WTC11 (cell line): ENCODE measurements around the gene HYI. TPM values are rescaled to one million over a fixed set of nuclear protein-coding genes. Genes with fewer than 3 reads are reported as not detected.

Experiments used
- ATAC-seq: fragments of 200-7000 bp; cut with Tn5 transposase; 2 replicates; pipeline ENCODE4 v1.10.0; 2021; ENCODE audit warnings: mild to moderate bottlenecking, moderate library complexity
- CTCF ChIA-PET: fragments of 300-600 bp; sonication (Branson Sonifier 250); formaldehyde crosslinking; loops from one replicate; lab custom pipeline; 2021; ENCODE audit warnings: antibody characterized with exemption; lab: Charles Lee
- POLR2A ChIA-PET: fragments of 350-600 bp; sonication (Branson Sonifier 250); formaldehyde crosslinking; loops from one replicate; lab custom pipeline; 2021; ENCODE audit warnings: antibody characterized with exemption; lab: Charles Lee
- DNase-seq: peaks from one replicate; pipeline ENCODE4 v3.0.0; 2021; ENCODE audit warnings: low spot score
- H3K27ac Mint-ChIP-seq: 2 replicates; pipeline ENCODE4 v1.8.0; 2021; ENCODE audit warnings: mixed read lengths
- H3K27me3 Mint-ChIP-seq: 2 replicates; pipeline ENCODE4 v1.8.0; 2021; ENCODE audit warnings: low read depth, mild to moderate bottlenecking, moderate library complexity, mixed read lengths
- H3K36me3 Mint-ChIP-seq: 2 replicates; pipeline ENCODE4 v1.8.0; 2021; ENCODE audit warnings: mixed read lengths
- H3K4me1 Mint-ChIP-seq: 2 replicates; pipeline ENCODE4 v1.8.0; 2022; ENCODE audit warnings: mixed read lengths
- H3K4me3 Mint-ChIP-seq: 2 replicates; pipeline ENCODE4 v1.8.0; 2021; ENCODE audit warnings: mild to moderate bottlenecking, moderate library complexity, mixed read lengths
- H3K9me3 Mint-ChIP-seq: 2 replicates; pipeline ENCODE4 v1.8.0; 2021; ENCODE audit warnings: mixed read lengths
- ARID4B ChIP-seq: sonication (generic); formaldehyde crosslinking; IDR thresholded peaks from 2 replicates; pipeline ENCODE4 v1.8.0; 2023; ENCODE audit warnings: missing genetic modification reagents, mild to moderate bottlenecking, borderline replicate concordance
- CBFB ChIP-seq: sonication (generic); formaldehyde crosslinking; IDR thresholded peaks from 2 replicates; pipeline ENCODE4 v1.8.1; 2022; ENCODE audit warnings: mild to moderate bottlenecking, low read depth, missing genetic modification reagents
- CTCF ChIP-seq: fragments of 200-600 bp; IDR thresholded peaks from 2 replicates; pipeline ENCODE4 v1.8.0; 2022; ENCODE audit warnings: antibody characterized with exemption
- E2F4 ChIP-seq: sonication (generic); formaldehyde crosslinking; IDR thresholded peaks from 2 replicates; pipeline ENCODE4 v1.8.1; 2022; ENCODE audit warnings: low read depth, mild to moderate bottlenecking, moderate library complexity, missing genetic modification reagents, borderline replicate concordance
- FOXK1 ChIP-seq: sonication (generic); formaldehyde crosslinking; IDR thresholded peaks from 2 replicates; pipeline ENCODE4 v1.8.0; 2022; ENCODE audit warnings: mild to moderate bottlenecking, moderate library complexity, missing genetic modification reagents
- FOXP4 ChIP-seq: sonication (generic); formaldehyde crosslinking; IDR thresholded peaks from 2 replicates; pipeline ENCODE4 v1.8.0; 2022; ENCODE audit warnings: mild to moderate bottlenecking, missing genetic modification reagents
- IRF1 ChIP-seq: sonication (generic); formaldehyde crosslinking; IDR thresholded peaks from 2 replicates; pipeline ENCODE4 v1.8.0; 2023; ENCODE audit warnings: missing genetic modification reagents
- NFE2L1 ChIP-seq: sonication (generic); formaldehyde crosslinking; IDR thresholded peaks from 2 replicates; pipeline ENCODE4 v1.8.1; 2023; ENCODE audit warnings: missing genetic modification reagents
- OVOL2 ChIP-seq: fragments of 250-450 bp; sonication (Bioruptor Pico); IDR thresholded peaks from 2 replicates; pipeline ENCODE4 v1.9.0; 2021; ENCODE audit warnings: mild to moderate bottlenecking, borderline replicate concordance
- PRDM15 ChIP-seq: sonication (generic); formaldehyde crosslinking; IDR thresholded peaks from 2 replicates; pipeline ENCODE4 v1.8.0; 2022; ENCODE audit warnings: missing genetic modification reagents
- SMAD4 ChIP-seq: sonication (generic); formaldehyde crosslinking; IDR thresholded peaks from 2 replicates; pipeline ENCODE4 v1.8.0; 2022; ENCODE audit warnings: mild to moderate bottlenecking, missing genetic modification reagents
- TEAD1 ChIP-seq: sonication (generic); formaldehyde crosslinking; IDR thresholded peaks from 2 replicates; pipeline ENCODE4 v1.8.0; 2022; ENCODE audit warnings: mild to moderate bottlenecking, missing genetic modification reagents
- ZNF121 ChIP-seq: sonication (generic); formaldehyde crosslinking; IDR thresholded peaks from 2 replicates; pipeline ENCODE4 v1.8.0; 2023; ENCODE audit warnings: missing genetic modification reagents
- ZNF232 ChIP-seq: sonication (generic); formaldehyde crosslinking; IDR thresholded peaks from 2 replicates; pipeline ENCODE4 v1.8.0; 2022; ENCODE audit warnings: mild to moderate bottlenecking, missing genetic modification reagents
- ZNF317 ChIP-seq: sonication (generic); formaldehyde crosslinking; IDR thresholded peaks from 2 replicates; pipeline ENCODE4 v1.8.1; 2023; ENCODE audit warnings: low read depth, mild to moderate bottlenecking, moderate library complexity, missing genetic modification reagents, borderline replicate concordance
- ZNF532 ChIP-seq: fragments of 250-450 bp; sonication (Bioruptor Pico); IDR thresholded peaks from 2 replicates; pipeline ENCODE4 v1.9.0; 2021; ENCODE audit warnings: mild to moderate bottlenecking, borderline replicate concordance
- ZNF671 ChIP-seq: fragments of 250-450 bp; sonication (Bioruptor Pico); IDR thresholded peaks from 2 replicates; pipeline ENCODE4 v1.8.0; 2021; ENCODE audit warnings: mild to moderate bottlenecking
- total RNA-seq: library from RNA; stranded (reverse); gene quantifications from 3 replicates; pipeline ENCODE4 v1.2.3, GENCODE V29; 2021

The HYI gene
- total RNA-seq, 1 experiment from 2014 or later, result 23.2 TPM

GRCh38 chr1:43465505-43466067 is 11.9 kb upstream of the HYI start:
- peaks cover 12% of the 10 kb centered on the region for H3K27me3 Mint-ChIP-seq
- ChIA-PET POLR2A (no interaction called here), CTCF (no interaction called here)
- TF ChIP-seq ZNF232 (CRISPR knock-in tag) (no peak), E2F4 (CRISPR knock-in tag) (no peak), OVOL2 (CRISPR knock-in tag) (no peak), FOXK1 (CRISPR knock-in tag) (no peak), ZNF317 (CRISPR knock-in tag) (no peak), SMAD4 (CRISPR knock-in tag) (no peak), IRF1 (CRISPR knock-in tag) (no peak), NFE2L1 (CRISPR knock-in tag) (no peak), ZNF671 (CRISPR knock-in tag) (no peak), PRDM15 (CRISPR knock-in tag) (no peak), ZNF121 (CRISPR knock-in tag) (no peak), ZNF532 (no peak), FOXP4 (no peak), CTCF (no peak), CBFB (CRISPR knock-in tag) (no peak), TEAD1 (no peak), ARID4B (CRISPR knock-in tag) (no peak)

More at GRCh38 chr1:43465505-43466067, 11.9 kb upstream of the HYI start:
- ATAC-seq, result no peak
- Mint-ChIP-seq H3K9me3 (peaks cover 4% of the 10 kb centered on the region; the same call in 1 of the 2 replicates), H3K4me3 (no peak overlapping the region), H3K4me1 (no peaks in the 10 kb centered on the region), H3K36me3 (no peaks in the 10 kb centered on the region), H3K27ac (no peak overlapping the region)
- DNase-seq, result no peak
